Measurements from ENCODE around the gene HIP1R. TPM values are rescaled to one million over a fixed set of nuclear protein-coding genes. Genes with fewer than 3 reads are reported as not detected.

HIP1R gene
- total and polyA plus RNA-seq, 2 of the 13 experiments (the other 11 are each of a cell fraction or from before 2014, with no cell fraction given) = 18.4 to 25.5 TPM

DNA sequence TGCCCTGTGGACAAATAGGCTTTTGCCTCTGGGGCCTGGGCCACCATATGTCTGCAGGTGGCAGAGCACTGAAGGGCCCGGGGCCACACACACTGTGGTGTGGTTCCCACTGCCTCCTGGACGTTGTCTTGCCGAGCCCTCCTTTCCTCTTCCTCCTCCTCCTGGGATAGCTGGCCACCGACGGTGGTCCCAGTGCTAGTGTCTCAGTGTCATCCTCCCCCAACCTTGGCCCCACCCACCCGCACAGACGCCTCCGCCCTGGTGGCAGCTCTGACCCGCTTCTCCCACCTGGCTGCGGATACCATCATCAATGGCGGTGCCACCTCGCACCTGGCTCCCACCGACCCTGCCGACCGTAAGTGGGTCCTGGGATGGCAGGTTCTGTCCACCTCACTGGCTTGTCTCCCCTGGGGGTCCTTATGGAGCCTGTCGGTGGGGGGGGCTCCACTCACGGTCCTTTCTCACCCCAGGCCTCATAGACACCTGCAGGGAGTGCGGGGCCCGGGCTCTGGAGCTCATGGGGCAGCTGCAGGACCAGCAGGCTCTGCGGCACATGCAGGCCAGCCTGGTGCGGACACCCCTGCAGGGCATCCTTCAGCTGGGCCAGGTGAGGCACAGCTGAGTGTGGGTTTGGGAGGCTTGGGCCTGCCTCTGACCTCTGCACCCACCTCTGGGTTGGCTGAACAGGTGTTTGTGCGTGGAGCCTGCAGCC lies 23.5 kb downstream of the HIP1R start:
- peaks cover 49% of the 10 kb centered on the region for H3K4me1 ChIP-seq (ENCODE audit: insufficient read depth, low read length)
- POLR2A ChIA-PET = no interaction called here
- DNase-seq (ENCODE audit: low spot score) (no peak), ATAC-seq (no peak), FAIRE-seq (no peak)
- H4K20me1 ChIP-seq (ENCODE audit: insufficient read depth, low read length) = no peaks in the 10 kb centered on the region
- H3K27me3 ChIP-seq (ENCODE audit: control insufficient read depth in 1 of 2, insufficient read depth in 2 of 2, low read length in 2 of 2) = no peaks in the 10 kb centered on the region
- no TSS peak for BruUV-seq (replicated peaks)
- no peak overlapping the region for H3K4me2 ChIP-seq (ENCODE audit: low read depth, low read length)
- H2AFZ ChIP-seq (ENCODE audit: low read length) = no peak overlapping the region
- no peaks in the 10 kb centered on the region for H3K79me2 ChIP-seq (ENCODE audit: insufficient read depth, low read length)
- H3K9ac ChIP-seq (ENCODE audit: insufficient read depth, low read depth, low read length) = no peak overlapping the region
- H3K4me3 ChIP-seq (replicated peaks in 1 of 3; ENCODE audit: insufficient read depth in 1 of 3, low read depth in 2 of 3, low read length in 3 of 3) = no peak overlapping the region
- intact Hi-C loops (cut with micrococcal nuclease; ENCODE audit: unreplicated experiment) = no loop called here
- in situ Hi-C loops (cut with HindIII; ENCODE audit: extremely low pct_ligation_motif_present, low pct_unique_long_range_greater_than_20kb) = loop anchor here (25.0 kb wide), 1 partner anchor 379 kb away; the partner anchor contains the start of genes MPHOSPH9 and MTRFR
- H3K36me3 ChIP-seq (replicated peaks in 1 of 2; ENCODE audit: control insufficient read depth in 1 of 2, insufficient read depth in 2 of 2, low read length in 2 of 2) = peaks cover 0 to 3% of the 10 kb centered on the region in 2 experiments; a peak in 2 of 5 replicates
- H3K9me3 ChIP-seq (ENCODE audit: low read length) = no peaks in the 10 kb centered on the region
- WGBS (ENCODE audit: low lambda C conversion rate) = 96% methylated on average over 10 of the region's 22 CpGs
- H3K27ac ChIP-seq (ENCODE audit: extremely low read length, insufficient read depth, low read length) = no peak overlapping the region
- CTCF ChIA-PET (ENCODE audit: low intra/inter-chr PET ratio, low total read pairs) = interaction anchor here (2.0 kb wide), 1 partner anchor 93 kb away, joined by 34 read pairs; no protein-coding TSS in a partner anchor
- TF ChIP-seq, protein P1, sequence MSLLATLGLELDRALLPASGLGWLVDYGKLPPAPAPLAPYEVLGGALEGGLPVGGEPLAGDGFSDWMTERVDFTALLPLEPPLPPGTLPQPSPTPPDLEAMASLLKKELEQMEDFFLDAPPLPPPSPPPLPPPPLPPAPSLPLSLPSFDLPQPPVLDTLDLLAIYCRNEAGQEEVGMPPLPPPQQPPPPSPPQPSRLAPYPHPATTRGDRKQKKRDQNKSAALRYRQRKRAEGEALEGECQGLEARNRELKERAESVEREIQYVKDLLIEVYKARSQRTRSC (CRISPR knock-in tag; IDR thresholded peaks at IDR 0.05; ENCODE audit: low read depth) = no peak
- TF ChIP-seq NFRKB (IDR thresholded peaks at IDR 0.05) = no peak
- no peak for TF ChIP-seq YEATS4 (CRISPR knock-in tag; IDR thresholded peaks at IDR 0.05; ENCODE audit: borderline replicate concordance)
- TF ChIP-seq ZNF547 (CRISPR knock-in tag; IDR thresholded peaks at IDR 0.05) = no peak
- no peak for TF ChIP-seq ZNF883 (CRISPR knock-in tag; IDR thresholded peaks at IDR 0.05; ENCODE audit: not compliant biosample characterization)
- TF ChIP-seq, protein P2, sequence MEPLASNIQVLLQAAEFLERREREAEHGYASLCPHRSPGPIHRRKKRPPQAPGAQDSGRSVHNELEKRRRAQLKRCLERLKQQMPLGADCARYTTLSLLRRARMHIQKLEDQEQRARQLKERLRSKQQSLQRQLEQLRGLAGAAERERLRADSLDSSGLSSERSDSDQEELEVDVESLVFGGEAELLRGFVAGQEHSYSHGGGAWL (CRISPR knock-in tag; IDR thresholded peaks at IDR 0.05) = no peak
- TF ChIP-seq TOPORS (CRISPR knock-in tag; IDR thresholded peaks at IDR 0.05) = no peak
- no peak for TF ChIP-seq SP2 (CRISPR knock-in tag; IDR thresholded peaks at IDR 0.05)
- TF ChIP-seq, protein P3, sequence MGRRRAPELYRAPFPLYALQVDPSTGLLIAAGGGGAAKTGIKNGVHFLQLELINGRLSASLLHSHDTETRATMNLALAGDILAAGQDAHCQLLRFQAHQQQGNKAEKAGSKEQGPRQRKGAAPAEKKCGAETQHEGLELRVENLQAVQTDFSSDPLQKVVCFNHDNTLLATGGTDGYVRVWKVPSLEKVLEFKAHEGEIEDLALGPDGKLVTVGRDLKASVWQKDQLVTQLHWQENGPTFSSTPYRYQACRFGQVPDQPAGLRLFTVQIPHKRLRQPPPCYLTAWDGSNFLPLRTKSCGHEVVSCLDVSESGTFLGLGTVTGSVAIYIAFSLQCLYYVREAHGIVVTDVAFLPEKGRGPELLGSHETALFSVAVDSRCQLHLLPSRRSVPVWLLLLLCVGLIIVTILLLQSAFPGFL (CRISPR knock-in tag; IDR thresholded peaks at IDR 0.05) = no peak
- no peak for TF ChIP-seq ZSCAN21 (CRISPR knock-in tag; IDR thresholded peaks at IDR 0.05; ENCODE audit: borderline replicate concordance)
- TF ChIP-seq ZFP1 (CRISPR knock-in tag; IDR thresholded peaks at IDR 0.05) = no peak
- TF ChIP-seq, protein P4, sequence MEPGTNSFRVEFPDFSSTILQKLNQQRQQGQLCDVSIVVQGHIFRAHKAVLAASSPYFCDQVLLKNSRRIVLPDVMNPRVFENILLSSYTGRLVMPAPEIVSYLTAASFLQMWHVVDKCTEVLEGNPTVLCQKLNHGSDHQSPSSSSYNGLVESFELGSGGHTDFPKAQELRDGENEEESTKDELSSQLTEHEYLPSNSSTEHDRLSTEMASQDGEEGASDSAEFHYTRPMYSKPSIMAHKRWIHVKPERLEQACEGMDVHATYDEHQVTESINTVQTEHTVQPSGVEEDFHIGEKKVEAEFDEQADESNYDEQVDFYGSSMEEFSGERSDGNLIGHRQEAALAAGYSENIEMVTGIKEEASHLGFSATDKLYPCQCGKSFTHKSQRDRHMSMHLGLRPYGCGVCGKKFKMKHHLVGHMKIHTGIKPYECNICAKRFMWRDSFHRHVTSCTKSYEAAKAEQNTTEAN (CRISPR knock-in tag; conservative IDR thresholded peaks at IDR 0.05) = no peak
- TF ChIP-seq, protein P5, sequence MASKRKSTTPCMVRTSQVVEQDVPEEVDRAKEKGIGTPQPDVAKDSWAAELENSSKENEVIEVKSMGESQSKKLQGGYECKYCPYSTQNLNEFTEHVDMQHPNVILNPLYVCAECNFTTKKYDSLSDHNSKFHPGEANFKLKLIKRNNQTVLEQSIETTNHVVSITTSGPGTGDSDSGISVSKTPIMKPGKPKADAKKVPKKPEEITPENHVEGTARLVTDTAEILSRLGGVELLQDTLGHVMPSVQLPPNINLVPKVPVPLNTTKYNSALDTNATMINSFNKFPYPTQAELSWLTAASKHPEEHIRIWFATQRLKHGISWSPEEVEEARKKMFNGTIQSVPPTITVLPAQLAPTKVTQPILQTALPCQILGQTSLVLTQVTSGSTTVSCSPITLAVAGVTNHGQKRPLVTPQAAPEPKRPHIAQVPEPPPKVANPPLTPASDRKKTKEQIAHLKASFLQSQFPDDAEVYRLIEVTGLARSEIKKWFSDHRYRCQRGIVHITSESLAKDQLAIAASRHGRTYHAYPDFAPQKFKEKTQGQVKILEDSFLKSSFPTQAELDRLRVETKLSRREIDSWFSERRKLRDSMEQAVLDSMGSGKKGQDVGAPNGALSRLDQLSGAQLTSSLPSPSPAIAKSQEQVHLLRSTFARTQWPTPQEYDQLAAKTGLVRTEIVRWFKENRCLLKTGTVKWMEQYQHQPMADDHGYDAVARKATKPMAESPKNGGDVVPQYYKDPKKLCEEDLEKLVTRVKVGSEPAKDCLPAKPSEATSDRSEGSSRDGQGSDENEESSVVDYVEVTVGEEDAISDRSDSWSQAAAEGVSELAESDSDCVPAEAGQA (IDR thresholded peaks at IDR 0.05; ENCODE audit: low read depth) = no peak
- TF ChIP-seq, protein P5 (CRISPR knock-in tag; IDR thresholded peaks at IDR 0.05; ENCODE audit: borderline replicate concordance) = no peak
- no peak for TF ChIP-seq PAF1 (CRISPR knock-in tag; IDR thresholded peaks at IDR 0.05)

Data from HepG2 (cell line).